Vagina (tissue), 2 donors: ENCODE data around the gene BRSK2.

ENCODE experiments used
- POLR2A ChIP-seq, 2 donors: fragments of 450-650 bp; IDR thresholded peaks; one replicate each; pipeline ENCODE4 v1.6.1; 2017; ENCODE audit warnings: antibody characterized with exemption in 2 of 2, mild to moderate bottlenecking in 2 of 2, moderate library complexity in 2 of 2
- POLR2AphosphoS5 ChIP-seq, 2 donors: sonication (generic); formaldehyde crosslinking; IDR thresholded peaks; one replicate each; pipeline ENCODE4 v1.9.0; 2017; ENCODE audit warnings: antibody characterized with exemption in 2 of 2, mild to moderate bottlenecking in 2 of 2, low read depth in 1 of 2; ENCODE audit not compliant: insufficient read depth in 1 of 2
- TF ChIP-seq, protein P1 (sequence below), 3 experiments: fragments of 450-650 bp in 2 of 3; fragments of 200-600 bp in 1 of 3; sonication (generic) in 1 of 3; IDR thresholded peaks; one replicate each; pipeline ENCODE4 v1.5.1; 2017 to 2019; ENCODE audit warnings: antibody characterized with exemption in 3 of 3, mild to moderate bottlenecking in 2 of 3, moderate library complexity in 2 of 3

- TF ChIP-seq POLR2AphosphoS5 (IDR thresholded peaks at IDR 0.05; ENCODE audit: insufficient read depth in 1 of 2, low read depth in 1 of 2) (no peak), POLR2A (IDR thresholded peaks at IDR 0.05) (no peak)
- TF ChIP-seq, protein P1, sequence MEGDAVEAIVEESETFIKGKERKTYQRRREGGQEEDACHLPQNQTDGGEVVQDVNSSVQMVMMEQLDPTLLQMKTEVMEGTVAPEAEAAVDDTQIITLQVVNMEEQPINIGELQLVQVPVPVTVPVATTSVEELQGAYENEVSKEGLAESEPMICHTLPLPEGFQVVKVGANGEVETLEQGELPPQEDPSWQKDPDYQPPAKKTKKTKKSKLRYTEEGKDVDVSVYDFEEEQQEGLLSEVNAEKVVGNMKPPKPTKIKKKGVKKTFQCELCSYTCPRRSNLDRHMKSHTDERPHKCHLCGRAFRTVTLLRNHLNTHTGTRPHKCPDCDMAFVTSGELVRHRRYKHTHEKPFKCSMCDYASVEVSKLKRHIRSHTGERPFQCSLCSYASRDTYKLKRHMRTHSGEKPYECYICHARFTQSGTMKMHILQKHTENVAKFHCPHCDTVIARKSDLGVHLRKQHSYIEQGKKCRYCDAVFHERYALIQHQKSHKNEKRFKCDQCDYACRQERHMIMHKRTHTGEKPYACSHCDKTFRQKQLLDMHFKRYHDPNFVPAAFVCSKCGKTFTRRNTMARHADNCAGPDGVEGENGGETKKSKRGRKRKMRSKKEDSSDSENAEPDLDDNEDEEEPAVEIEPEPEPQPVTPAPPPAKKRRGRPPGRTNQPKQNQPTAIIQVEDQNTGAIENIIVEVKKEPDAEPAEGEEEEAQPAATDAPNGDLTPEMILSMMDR (IDR thresholded peaks at IDR 0.05) = no peak
Measured at GRCh38 chr11:1455032-1455762, 65.5 kb downstream of the BRSK2 start.
